ENCODE results near the gene ACOXL. TPM values are rescaled to one million over a fixed set of nuclear protein-coding genes. Genes with fewer than 3 reads are reported as not detected.

Gene ACOXL
- total and polyA plus RNA-seq, 9 of the 15 experiments (the other 6 are each of a cell fraction or from before 2014, with no cell fraction given) = 0.31 to 0.56 TPM; not detected in 7

GRCh38 chr2:111053825-111054515, 321.6 kb downstream of the ACOXL start (continued):
- no peak for TF ChIP-seq CC2D1A (IDR thresholded peaks at IDR 0.05)
- no peak for TF ChIP-seq ZBTB11 (CRISPR knock-in tag; IDR thresholded peaks at IDR 0.05)
- TF ChIP-seq ILK (tag; IDR thresholded peaks at IDR 0.05; ENCODE audit: borderline replicate concordance, low read depth) = no peak
- TF ChIP-seq HMGN3 (IDR thresholded peaks at IDR 0.05; ENCODE audit: borderline replicate concordance, extremely low read depth, insufficient read length, low read depth, low read length) = no peak

Data from K562 (cell line).